HUES6 (cell line): Measurements from ENCODE around the gene SCMH1.
A peak's percentile ranks its signal among the peaks of the same experiment; 100 is the strongest.

Experiments used
- H3K27ac ChIP-seq: 2 replicates; pipeline ENCODE4 v1.7.0; 2013; ENCODE audit warnings: low read depth, mild to moderate bottlenecking, low read length, inconsistent platforms
- H3K27me3 ChIP-seq: 2 replicates; pipeline ENCODE4 v1.6.1; 2013; ENCODE audit warnings: low read length; ENCODE audit not compliant: control insufficient read depth, insufficient read depth
- H3K36me3 ChIP-seq: 2 replicates; pipeline ENCODE4 v1.6.1; 2013; ENCODE audit warnings: low read length; ENCODE audit not compliant: control insufficient read depth, insufficient read depth
- H3K4me1 ChIP-seq: 2 replicates; pipeline ENCODE4 v1.6.1; 2013; ENCODE audit warnings: low read length; ENCODE audit not compliant: control insufficient read depth, insufficient read depth
- H3K4me3 ChIP-seq: 2 replicates; pipeline ENCODE4 v1.5.1; 2013; ENCODE audit warnings: low read depth, low read length
- H3K9ac ChIP-seq: one replicate; pipeline ENCODE4 v1.6.1; 2013; ENCODE audit warnings: mild to moderate bottlenecking, low read length
- H3K9me3 ChIP-seq: 2 replicates; pipeline ENCODE4 v1.6.1; 2013; ENCODE audit warnings: low read depth, low read length; ENCODE audit not compliant: control insufficient read depth, insufficient read depth

SCMH1 gene

GRCh38 chr1:41249319-41249718 is 7.2 kb upstream of the SCMH1 start:
- H3K27me3 ChIP-seq, result peaks cover 6% of the 10 kb centered on the region; the same call in 1 of the 2 replicates
- H3K27ac ChIP-seq, result no peak overlapping the region
- H3K36me3 ChIP-seq, result no peaks in the 10 kb centered on the region
- no peak overlapping the region for H3K4me3 ChIP-seq
- H3K4me1 ChIP-seq, result no peaks in the 10 kb centered on the region
- H3K9ac ChIP-seq, result no peak overlapping the region
- H3K9me3 ChIP-seq, result no peaks in the 10 kb centered on the region; the same call in 1 of the 2 replicates

GRCh38 chr1:41246568-41246967 is 4.5 kb upstream of the SCMH1 start:
- Histone ChIP-seq H3K36me3 (no peaks in the 10 kb centered on the region), H3K4me1 (peaks cover 9% of the 10 kb centered on the region; the same call in 1 of the 2 replicates), H3K9ac (no peak overlapping the region), H3K9me3 (no peaks in the 10 kb centered on the region), H3K4me3 (no peak overlapping the region), H3K27me3 (peaks cover 20% of the 10 kb centered on the region), H3K27ac (no peak overlapping the region)

- Histone ChIP-seq H3K4me1 (peaks cover 14% of the 10 kb centered on the region; the same call in 1 of the 2 replicates), H3K27ac (no peak overlapping the region), H3K9ac (no peak overlapping the region), H3K9me3 (no peaks in the 10 kb centered on the region), H3K36me3 (no peaks in the 10 kb centered on the region), H3K4me3 (no peak overlapping the region), H3K27me3 (peaks cover 20% of the 10 kb centered on the region)
Measured at GRCh38 chr1:41245659-41246058, 3.6 kb upstream of the SCMH1 start.

- Histone ChIP-seq H3K27ac (no peak overlapping the region), H3K4me1 (peaks cover 24% of the 10 kb centered on the region; the same call in 1 of the 2 replicates), H3K27me3 (peaks cover 20% of the 10 kb centered on the region), H3K36me3 (no peaks in the 10 kb centered on the region), H3K9ac (peak overlapping the region; percentile 34), H3K4me3 (peak overlapping the region; percentile 61), H3K9me3 (no peaks in the 10 kb centered on the region)
Measured at GRCh38 chr1:41243079-41243385, 926 bp upstream of the SCMH1 start.

- peak overlapping the region; percentile 61 for H3K4me3 ChIP-seq
- H3K9me3 ChIP-seq, result no peaks in the 10 kb centered on the region
- no peak overlapping the region for H3K27ac ChIP-seq
- peak overlapping the region; percentile 34 for H3K9ac ChIP-seq
- peaks cover 24% of the 10 kb centered on the region; the same call in 1 of the 2 replicates for H3K4me1 ChIP-seq
- H3K36me3 ChIP-seq, result no peaks in the 10 kb centered on the region
- H3K27me3 ChIP-seq, result peaks cover 20% of the 10 kb centered on the region
Measured at GRCh38 chr1:41242342-41243078, 404 bp upstream of the SCMH1 start.

GRCh38 chr1:41241354-41241748 is 755 bp downstream of the SCMH1 start:
- Histone ChIP-seq H3K9ac (peak overlapping the region; percentile 68), H3K4me1 (peaks cover 26% of the 10 kb centered on the region; the same call in 1 of the 2 replicates), H3K27ac (no peak overlapping the region; the same call in 1 of the 2 replicates)

GRCh38 chr1:41240781-41241353 is 1.2 kb downstream of the SCMH1 start:
- Histone ChIP-seq H3K9me3 (no peaks in the 10 kb centered on the region), H3K36me3 (no peaks in the 10 kb centered on the region), H3K27me3 (peaks cover 20% of the 10 kb centered on the region), H3K9ac (peak overlapping the region; percentile 68), H3K27ac (no peak overlapping the region), H3K4me1 (peaks cover 29% of the 10 kb centered on the region; the same call in 1 of the 2 replicates), H3K4me3 (peak overlapping the region; percentile 70)

More at GRCh38 chr1:41241354-41241748, 755 bp downstream of the SCMH1 start:
- no peaks in the 10 kb centered on the region for H3K36me3 ChIP-seq
- peak overlapping the region; percentile 70 for H3K4me3 ChIP-seq
- peaks cover 20% of the 10 kb centered on the region for H3K27me3 ChIP-seq
- no peaks in the 10 kb centered on the region for H3K9me3 ChIP-seq

DNA sequence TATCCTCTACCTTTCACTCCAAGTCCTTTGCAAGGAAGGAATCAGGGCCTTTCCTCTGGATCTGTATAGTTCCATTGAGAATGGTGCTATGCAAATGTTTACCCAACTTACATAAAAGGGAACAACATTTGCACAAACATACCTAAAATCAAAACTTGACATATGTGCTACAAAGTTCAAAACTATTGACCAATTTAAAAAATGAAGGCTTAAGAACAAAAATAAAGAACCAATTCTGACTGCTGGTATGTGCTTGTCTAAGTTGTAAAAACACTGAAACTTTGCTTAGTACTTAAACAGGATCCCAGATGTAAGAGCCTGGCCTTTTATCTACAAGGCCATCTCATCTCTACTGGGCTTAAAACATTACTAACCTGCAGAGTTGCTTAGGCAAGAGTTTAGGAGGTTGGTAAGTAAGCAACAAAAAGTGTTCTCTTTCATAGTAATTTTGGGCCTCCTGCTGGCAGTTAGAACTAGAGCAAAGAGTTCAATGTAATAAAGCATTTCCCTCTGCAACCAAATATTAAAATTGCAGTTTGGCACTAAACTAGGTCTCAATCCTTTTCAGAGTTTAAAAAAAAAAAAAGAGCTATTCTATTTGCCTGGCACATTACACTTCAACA is 2.0 kb downstream of the SCMH1 start:
- H3K4me1 ChIP-seq, result peaks cover 29% of the 10 kb centered on the region; the same call in 1 of the 2 replicates
- no peaks in the 10 kb centered on the region for H3K36me3 ChIP-seq
- H3K27me3 ChIP-seq, result peaks cover 17% of the 10 kb centered on the region
- peak overlapping the region; percentile 70; the same call in 1 of the 2 replicates for H3K4me3 ChIP-seq
- no peaks in the 10 kb centered on the region for H3K9me3 ChIP-seq
- H3K27ac ChIP-seq, result no peak overlapping the region
- no peak overlapping the region for H3K9ac ChIP-seq

DNA sequence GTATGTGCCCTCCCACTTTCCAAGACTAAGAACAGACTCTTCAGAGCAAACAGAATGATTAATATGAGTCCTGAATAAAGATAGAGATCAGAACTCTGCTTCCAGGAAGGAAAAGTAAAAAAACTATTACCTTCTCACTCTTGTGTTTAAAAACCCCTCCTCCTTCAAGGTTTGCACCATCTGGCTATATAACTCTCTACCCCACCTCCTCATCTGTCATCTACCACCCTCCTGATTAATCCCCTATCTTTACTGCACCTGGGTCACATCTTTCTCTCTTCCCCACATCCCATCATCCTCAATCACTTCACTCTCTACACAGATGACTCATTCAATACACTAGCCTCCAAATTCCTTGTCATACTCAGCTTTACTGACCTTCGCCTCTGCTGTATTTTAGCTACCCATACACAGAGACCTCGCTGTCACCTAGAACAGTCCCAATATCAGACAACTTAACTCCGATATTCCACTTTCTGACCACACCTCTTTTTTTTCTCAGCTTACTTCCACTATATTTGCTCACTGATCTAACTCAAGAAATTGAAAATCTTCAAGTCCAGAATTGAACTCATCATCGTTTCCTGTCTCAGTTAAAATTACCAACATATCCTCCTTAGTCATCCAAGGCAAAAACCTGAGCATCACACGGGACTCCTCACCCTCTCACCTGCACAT is 3.7 kb downstream of the SCMH1 start:
- H3K4me3 ChIP-seq, result no peak overlapping the region
- no peaks in the 10 kb centered on the region for H3K9me3 ChIP-seq
- H3K27me3 ChIP-seq, result peaks cover 7% of the 10 kb centered on the region
- H3K9ac ChIP-seq, result no peak overlapping the region
- H3K27ac ChIP-seq, result no peak overlapping the region
- peaks cover 35% of the 10 kb centered on the region; the same call in 1 of the 2 replicates for H3K4me1 ChIP-seq
- no peaks in the 10 kb centered on the region for H3K36me3 ChIP-seq

DNA sequence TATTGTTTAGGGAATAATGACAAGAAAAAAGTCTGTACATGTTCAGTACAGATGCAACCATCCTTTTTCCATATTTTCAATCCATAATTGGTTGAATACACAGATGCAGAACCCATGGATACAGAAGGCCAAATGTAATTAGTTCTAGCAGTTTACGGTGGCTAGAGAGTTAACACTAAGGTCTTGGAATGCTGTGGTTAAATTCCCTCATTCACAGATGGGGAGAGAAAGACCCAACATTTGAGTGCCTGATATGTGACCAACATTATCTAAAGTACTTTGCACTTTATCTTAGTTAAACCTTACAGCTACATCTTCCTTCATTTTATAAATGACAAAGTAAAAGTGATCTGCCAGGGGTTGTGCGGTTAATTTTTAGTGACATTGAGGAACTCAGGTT is 5.3 kb downstream of the SCMH1 start:
- H3K27me3 ChIP-seq, result no peaks in the 10 kb centered on the region
- no peaks in the 10 kb centered on the region for H3K36me3 ChIP-seq
- H3K9ac ChIP-seq, result no peak overlapping the region
- no peak overlapping the region for H3K4me3 ChIP-seq
- no peak overlapping the region for H3K27ac ChIP-seq
- peaks cover 26% of the 10 kb centered on the region; the same call in 1 of the 2 replicates for H3K4me1 ChIP-seq
- no peaks in the 10 kb centered on the region for H3K9me3 ChIP-seq
